ENCODE results near the gene HOGA1. TPM values are rescaled to one million over a fixed set of nuclear protein-coding genes. Genes with fewer than 3 reads are reported as not detected.

Gene HOGA1
- total and polyA plus RNA-seq, 2 donors (not counting 3 experiments of a cell fraction or from before 2014, with no cell fraction given): 0.44 to 0.91 TPM

GRCh38 chr10:97548828-97549455 lies 35.2 kb upstream of the HOGA1 start:
- TF ChIP-seq POLR2A (IDR thresholded peaks at IDR 0.05; ENCODE audit: low read depth, low read length): no peak
- no peak for TF ChIP-seq JUN (IDR thresholded peaks at IDR 0.05; ENCODE audit: borderline replicate concordance, insufficient read depth, insufficient read length, low read depth)
- TF ChIP-seq, protein P1, sequence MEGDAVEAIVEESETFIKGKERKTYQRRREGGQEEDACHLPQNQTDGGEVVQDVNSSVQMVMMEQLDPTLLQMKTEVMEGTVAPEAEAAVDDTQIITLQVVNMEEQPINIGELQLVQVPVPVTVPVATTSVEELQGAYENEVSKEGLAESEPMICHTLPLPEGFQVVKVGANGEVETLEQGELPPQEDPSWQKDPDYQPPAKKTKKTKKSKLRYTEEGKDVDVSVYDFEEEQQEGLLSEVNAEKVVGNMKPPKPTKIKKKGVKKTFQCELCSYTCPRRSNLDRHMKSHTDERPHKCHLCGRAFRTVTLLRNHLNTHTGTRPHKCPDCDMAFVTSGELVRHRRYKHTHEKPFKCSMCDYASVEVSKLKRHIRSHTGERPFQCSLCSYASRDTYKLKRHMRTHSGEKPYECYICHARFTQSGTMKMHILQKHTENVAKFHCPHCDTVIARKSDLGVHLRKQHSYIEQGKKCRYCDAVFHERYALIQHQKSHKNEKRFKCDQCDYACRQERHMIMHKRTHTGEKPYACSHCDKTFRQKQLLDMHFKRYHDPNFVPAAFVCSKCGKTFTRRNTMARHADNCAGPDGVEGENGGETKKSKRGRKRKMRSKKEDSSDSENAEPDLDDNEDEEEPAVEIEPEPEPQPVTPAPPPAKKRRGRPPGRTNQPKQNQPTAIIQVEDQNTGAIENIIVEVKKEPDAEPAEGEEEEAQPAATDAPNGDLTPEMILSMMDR (IDR thresholded peaks at IDR 0.05; ENCODE audit: extremely low read depth in 1 of 2, insufficient read depth in 1 of 2, low read depth in 1 of 2, low read length in 2 of 2): no peak
- no peak for TF ChIP-seq EZH2 (IDR thresholded peaks at IDR 0.05; ENCODE audit: borderline replicate concordance, low read depth, low read length, severe bottlenecking)
- no peak for TF ChIP-seq GATA2 (IDR thresholded peaks at IDR 0.05; ENCODE audit: insufficient read depth, insufficient read length, low read depth, low read length)
- no peak for TF ChIP-seq MYC (IDR thresholded peaks at IDR 0.05; ENCODE audit: low read depth, low read length)
- TF ChIP-seq POLR2AphosphoS5 (IDR thresholded peaks at IDR 0.05; ENCODE audit: insufficient read depth, low read depth, low read length): no peak
- no peak for TF ChIP-seq FOS (IDR thresholded peaks at IDR 0.05; ENCODE audit: borderline replicate concordance, insufficient read depth, low read length)
- no peak for TF ChIP-seq MAX (IDR thresholded peaks at IDR 0.05; ENCODE audit: insufficient read depth, insufficient read length)

More at GRCh38 chr10:97548828-97549455, 35.2 kb upstream of the HOGA1 start:
- FAIRE-seq (no peak), DNase-seq (ENCODE audit: low read depth, low spot score) (no peak)
- Histone ChIP-seq H3K4me3 (replicated peaks in 1 of 3; ENCODE audit: insufficient read depth in 1 of 3, low read depth in 1 of 3, low read length in 3 of 3) (no peak overlapping the region), H3K9ac (replicated peaks; ENCODE audit: extremely low read depth, insufficient read depth, low read length) (no peak overlapping the region), H3K27ac (ENCODE audit: insufficient read depth, low read depth, low read length) (no peak overlapping the region), H4K20me1 (replicated peaks; ENCODE audit: control insufficient read depth, extremely low read depth, insufficient read depth, low read length) (no peaks in the 10 kb centered on the region), H3K9me1 (replicated peaks; ENCODE audit: control insufficient read depth, extremely low read depth, insufficient read depth, low read length) (no peaks in the 10 kb centered on the region), H3K9me3 (replicated peaks; ENCODE audit: control insufficient read depth, insufficient read depth, low read length) (no peaks in the 10 kb centered on the region), H3K4me2 (ENCODE audit: insufficient read depth, low read length) (no peak overlapping the region), H3K27me3 (ENCODE audit: control insufficient read depth in 2 of 2, insufficient read depth in 2 of 2, low read length in 2 of 2) (no peaks in the 10 kb centered on the region), H3K79me2 (ENCODE audit: control insufficient read depth, insufficient read depth, low read length) (no peaks in the 10 kb centered on the region), H3K4me1 (ENCODE audit: control insufficient read depth, extremely low read depth, insufficient read depth, low read length) (peaks cover 19% of the 10 kb centered on the region), H3K36me3 (ENCODE audit: control insufficient read depth in 2 of 2, extremely low read depth in 1 of 2, insufficient read depth in 2 of 2, low read length in 2 of 2) (peaks cover 0 to 2% of the 10 kb centered on the region in 2 experiments), H2AFZ (ENCODE audit: low read depth, low read length) (no peak overlapping the region)
- dilution Hi-C loops (cut with MboI; ENCODE audit: extremely low pct_ligation_motif_present, low sequenced_read_pairs): no loop called here
- BruUV-seq (replicated peaks): no TSS peak
- POLR2A ChIA-PET: no interaction called here
- intact Hi-C loops (cut with micrococcal nuclease): no loop called here
- CTCF ChIA-PET: interaction anchor here (6.6 kb wide), 1 partner anchor 15 kb away, joined by 159 read pairs; no protein-coding TSS in a partner anchor
